Peyer's patch (tissue), 4 donors: ENCODE results near the gene OR6T1. TPM values are rescaled to one million over a fixed set of nuclear protein-coding genes. Genes with fewer than 3 reads are reported as not detected.

Source experiments
- DNase-seq, 3 donors: peaks; one replicate each; pipeline ENCODE4 v3.0.0-alpha.2; 2017 to 2019
- H3K27ac ChIP-seq, 4 donors: fragments of 200-600 bp; sonication (generic); one replicate each; pipeline ENCODE4 v1.5.1; 2016 to 2019
- H3K27me3 ChIP-seq, 2 donors: fragments of 200-600 bp; sonication (generic); one replicate each; pipeline ENCODE4 v1.5.1; 2019
- H3K36me3 ChIP-seq, 3 donors: fragments of 200-600 bp; sonication (generic); one replicate each; pipeline ENCODE4 v1.5.1; 2016 to 2019
- H3K4me1 ChIP-seq, 4 donors: fragments of 200-600 bp; sonication (generic); one replicate each; pipeline ENCODE4 v1.5.1; 2016 to 2019
- H3K4me3 ChIP-seq, 4 donors: fragments of 200-600 bp; sonication (generic); 1 replicate in 3 of 4; 2 replicates in 1 of 4; pipeline ENCODE4 v1.5.1; 2016 to 2019; ENCODE audit warnings: mild to moderate bottlenecking in 1 of 4
- H3K9me3 ChIP-seq, 4 donors: fragments of 200-600 bp; sonication (generic); one replicate each; pipeline ENCODE4 v1.5.1; 2016 to 2019; ENCODE audit warnings: mild to moderate bottlenecking in 1 of 4
- POLR2A ChIP-seq, 2 donors: fragments of 450-650 bp; IDR thresholded peaks; one replicate each; pipeline ENCODE4 v1.5.1; 2017; ENCODE audit warnings: antibody characterized with exemption in 2 of 2, mild to moderate bottlenecking in 2 of 2, moderate library complexity in 2 of 2
- total RNA-seq, 4 donors: library from RNA; depleted of rRNA; stranded (reverse); fragments of >200 nt; gene quantifications; one replicate each; pipeline ENCODE4 v1.1.0, GENCODE V29; 2016
- TF ChIP-seq, protein P1 (sequence below), 6 experiments: fragments of 450-650 bp in 4 of 6; fragments of 200-600 bp in 2 of 6; sonication (generic) in 1 of 6; IDR thresholded peaks; one replicate each; pipeline ENCODE4 v1.5.1; 2017 to 2019; ENCODE audit warnings: antibody characterized with exemption in 6 of 6, mild to moderate bottlenecking in 3 of 6, moderate library complexity in 1 of 6

The OR6T1 gene
- total RNA-seq, 4 donors from 2014 or later = not detected

GRCh38 chr11:123956752-123957151, 13.1 kb upstream of the OR6T1 start:
- Histone ChIP-seq H3K9me3 (no peaks in the 10 kb centered on the region), H3K36me3 (no peaks in the 10 kb centered on the region), H3K4me1 (no peaks in the 10 kb centered on the region), H3K27me3 (no peaks in the 10 kb centered on the region), H3K27ac (no peak overlapping the region), H3K4me3 (no peak overlapping the region)
- no peak for DNase-seq
- no peak for TF ChIP-seq POLR2A (IDR thresholded peaks at IDR 0.05)
- TF ChIP-seq, protein P1, sequence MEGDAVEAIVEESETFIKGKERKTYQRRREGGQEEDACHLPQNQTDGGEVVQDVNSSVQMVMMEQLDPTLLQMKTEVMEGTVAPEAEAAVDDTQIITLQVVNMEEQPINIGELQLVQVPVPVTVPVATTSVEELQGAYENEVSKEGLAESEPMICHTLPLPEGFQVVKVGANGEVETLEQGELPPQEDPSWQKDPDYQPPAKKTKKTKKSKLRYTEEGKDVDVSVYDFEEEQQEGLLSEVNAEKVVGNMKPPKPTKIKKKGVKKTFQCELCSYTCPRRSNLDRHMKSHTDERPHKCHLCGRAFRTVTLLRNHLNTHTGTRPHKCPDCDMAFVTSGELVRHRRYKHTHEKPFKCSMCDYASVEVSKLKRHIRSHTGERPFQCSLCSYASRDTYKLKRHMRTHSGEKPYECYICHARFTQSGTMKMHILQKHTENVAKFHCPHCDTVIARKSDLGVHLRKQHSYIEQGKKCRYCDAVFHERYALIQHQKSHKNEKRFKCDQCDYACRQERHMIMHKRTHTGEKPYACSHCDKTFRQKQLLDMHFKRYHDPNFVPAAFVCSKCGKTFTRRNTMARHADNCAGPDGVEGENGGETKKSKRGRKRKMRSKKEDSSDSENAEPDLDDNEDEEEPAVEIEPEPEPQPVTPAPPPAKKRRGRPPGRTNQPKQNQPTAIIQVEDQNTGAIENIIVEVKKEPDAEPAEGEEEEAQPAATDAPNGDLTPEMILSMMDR (IDR thresholded peaks at IDR 0.05) = no peak

DNA sequence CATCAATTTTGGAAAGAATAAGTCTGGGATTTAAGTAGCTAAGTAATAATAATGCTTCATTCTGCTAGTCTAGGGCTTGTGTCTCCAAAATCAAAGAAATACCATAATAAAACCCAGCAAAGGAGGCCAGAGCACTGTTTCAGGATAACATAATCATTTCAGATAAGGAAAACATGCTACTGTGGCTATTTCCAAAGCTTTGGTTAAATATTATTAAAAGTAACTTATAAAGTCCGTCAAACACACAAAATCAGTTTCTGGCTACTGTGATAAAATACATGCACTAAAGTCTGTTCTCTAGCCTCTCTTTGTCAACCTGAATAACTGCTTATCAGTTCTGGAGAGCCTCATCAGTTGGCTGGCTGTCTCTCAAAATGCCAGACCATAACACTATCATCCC, 1.5 kb upstream of the OR6T1 start:
- no peak overlapping the region for H3K27ac ChIP-seq
- no peak overlapping the region for H3K4me3 ChIP-seq
- no peaks in the 10 kb centered on the region for H3K27me3 ChIP-seq
- no peak for TF ChIP-seq POLR2A (IDR thresholded peaks at IDR 0.05)
- TF ChIP-seq, protein P1 (IDR thresholded peaks at IDR 0.05) = no peak
- no peaks in the 10 kb centered on the region for H3K9me3 ChIP-seq
- no peak for DNase-seq
- no peaks in the 10 kb centered on the region for H3K4me1 ChIP-seq
- no peaks in the 10 kb centered on the region for H3K36me3 ChIP-seq

GRCh38 chr11:123942413-123942812, 1.2 kb downstream of the OR6T1 start:
- TF ChIP-seq POLR2A (IDR thresholded peaks at IDR 0.05) = no peak
- TF ChIP-seq, protein P1 (IDR thresholded peaks at IDR 0.05) = no peak
- Histone ChIP-seq H3K27ac (no peak overlapping the region), H3K27me3 (no peaks in the 10 kb centered on the region), H3K9me3 (no peaks in the 10 kb centered on the region), H3K36me3 (no peaks in the 10 kb centered on the region), H3K4me3 (no peak overlapping the region), H3K4me1 (no peaks in the 10 kb centered on the region)
- DNase-seq = no peak

DNA sequence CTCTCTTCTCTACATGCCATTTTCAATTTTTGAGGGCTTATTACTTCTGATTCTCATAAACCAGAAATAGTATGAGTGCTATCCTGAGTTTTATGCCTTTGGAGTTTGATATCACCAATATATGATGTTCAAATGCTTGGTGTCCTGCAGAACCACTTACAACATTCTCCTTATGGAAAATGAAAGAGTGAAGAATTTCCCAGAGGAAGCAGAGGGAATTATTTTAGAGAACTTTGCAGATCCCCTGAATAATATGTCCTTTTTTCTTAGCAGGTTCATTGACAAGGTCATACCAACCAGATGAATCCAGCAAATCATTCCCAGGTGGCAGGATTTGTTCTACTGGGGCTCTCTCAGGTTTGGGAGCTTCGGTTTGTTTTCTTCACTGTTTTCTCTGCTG, 4.3 kb downstream of the OR6T1 start, which contains the start of gene OR4D5:
Gene OR4D5 (plus strand): TSS at position 301 of the 400 bp plus-strand sequence. CDS start 0 bp downstream, at position 301.
- TF ChIP-seq, protein P1 (IDR thresholded peaks at IDR 0.05) = no peak
- TF ChIP-seq POLR2A (IDR thresholded peaks at IDR 0.05) = no peak
- no peaks in the 10 kb centered on the region for H3K27me3 ChIP-seq
- H3K36me3 ChIP-seq = no peaks in the 10 kb centered on the region
- H3K4me1 ChIP-seq = no peaks in the 10 kb centered on the region
- DNase-seq = no peak
- H3K9me3 ChIP-seq = no peaks in the 10 kb centered on the region
- no peak within 1 kb of the TSS for H3K27ac ChIP-seq
- H3K4me3 ChIP-seq = no peak within 1 kb of the TSS

- H3K9me3 ChIP-seq = no peaks in the 10 kb centered on the region
- no peak for DNase-seq
- no peaks in the 10 kb centered on the region for H3K4me1 ChIP-seq
- H3K27me3 ChIP-seq = no peaks in the 10 kb centered on the region
- no peak overlapping the region for H3K27ac ChIP-seq
- no peak overlapping the region for H3K4me3 ChIP-seq
- H3K36me3 ChIP-seq = no peaks in the 10 kb centered on the region
- no peak for TF ChIP-seq POLR2A (IDR thresholded peaks at IDR 0.05)
- TF ChIP-seq, protein P1 (IDR thresholded peaks at IDR 0.05) = no peak
These were observed 19.6 kb downstream of the OR6T1 start for GRCh38 chr11:123924027-123924426.

DNA sequence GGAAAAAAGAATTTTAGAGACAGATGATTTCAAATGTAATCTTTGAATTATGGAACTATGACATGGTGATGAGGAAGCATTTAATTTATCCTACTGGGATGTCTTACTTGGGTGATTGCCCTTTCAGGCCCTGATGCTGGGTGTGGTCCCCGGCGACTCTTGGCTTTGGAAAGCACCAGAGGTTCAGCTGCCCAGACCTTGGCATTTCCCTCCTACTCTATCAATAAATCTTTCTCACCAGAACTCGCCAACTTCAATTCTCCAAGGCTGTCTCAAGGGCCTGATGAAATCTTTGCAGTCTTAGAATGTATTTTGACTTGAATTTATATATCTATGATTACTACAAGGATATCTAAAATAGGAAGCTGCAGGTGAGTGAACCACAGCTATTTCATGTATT, 22.7 kb downstream of the OR6T1 start:
- H3K27me3 ChIP-seq = no peaks in the 10 kb centered on the region
- no peak overlapping the region for H3K27ac ChIP-seq
- DNase-seq = no peak
- TF ChIP-seq, protein P1 (IDR thresholded peaks at IDR 0.05) = no peak
- TF ChIP-seq POLR2A (IDR thresholded peaks at IDR 0.05) = no peak
- no peak overlapping the region for H3K4me3 ChIP-seq
- no peaks in the 10 kb centered on the region for H3K36me3 ChIP-seq
- H3K4me1 ChIP-seq = no peaks in the 10 kb centered on the region
- no peaks in the 10 kb centered on the region for H3K9me3 ChIP-seq
